ENCODE data around the gene SELENOS.
A peak's percentile ranks its signal among the peaks of the same experiment; 100 is the strongest.
"Not testable (repeated sequence)": the region's sequence is repeated elsewhere in the genome, so short reads cannot be mapped to it uniquely, and the experiment has no call there.

SELENOS gene

DNA sequence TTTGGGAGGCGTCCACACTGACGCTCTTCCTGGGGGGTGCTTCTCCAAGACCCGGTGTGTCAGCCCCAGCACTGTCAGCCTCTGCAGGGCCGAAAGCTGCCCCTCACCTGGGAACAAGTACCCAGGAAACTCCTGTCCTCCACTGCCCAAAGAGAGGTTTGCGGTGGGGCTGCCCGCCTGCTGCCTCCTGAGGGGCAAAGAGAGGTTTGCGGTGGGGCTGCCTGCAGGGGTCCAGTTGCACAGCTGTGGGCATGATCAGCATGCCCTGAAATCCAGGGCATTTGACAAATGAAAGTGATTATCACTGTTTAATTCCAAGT lies 32.8 kb upstream of the SELENOS start:
- DNase-seq (ENCODE audit: extremely low read depth in 1 of 2, low read depth in 1 of 2) = no peak

DNA sequence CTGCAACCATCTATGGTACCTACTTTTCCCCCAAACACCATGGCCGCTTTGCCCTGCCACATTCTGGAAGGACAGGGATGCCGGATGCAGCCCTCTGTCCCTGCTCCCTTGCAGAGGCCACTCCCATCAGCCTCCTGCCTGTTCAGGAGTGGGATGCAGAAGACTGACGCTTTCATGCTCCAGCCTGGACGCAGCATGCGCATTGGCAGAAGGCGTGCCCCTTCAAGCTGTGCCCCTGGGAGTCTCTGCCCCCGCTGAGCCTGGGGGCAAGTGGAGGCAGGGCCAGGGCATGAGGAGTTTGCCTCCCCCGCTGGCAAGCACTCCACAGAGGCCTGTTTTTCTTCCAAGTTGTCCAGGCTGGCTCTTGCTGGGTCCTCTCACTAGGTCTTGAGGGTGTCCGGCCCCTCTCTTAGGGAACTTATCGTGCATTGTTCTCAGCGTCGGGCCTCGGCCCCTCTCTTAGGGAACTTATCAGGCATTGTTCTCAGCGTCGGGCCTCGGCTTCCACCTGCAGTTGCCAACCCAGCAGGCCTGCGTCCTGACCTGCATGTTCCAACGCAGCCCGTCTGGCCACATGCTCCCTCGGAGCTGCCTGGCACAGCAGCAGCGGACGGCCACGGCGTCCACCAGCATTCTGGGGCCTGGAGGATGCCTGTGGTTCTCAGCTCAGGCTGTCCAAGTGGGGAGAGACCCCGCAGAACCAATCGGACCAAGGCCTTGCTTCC lies 32.3 kb upstream of the SELENOS start:
- no peak for DNase-seq (ENCODE audit: extremely low read depth in 1 of 2, low read depth in 1 of 2)

DNA sequence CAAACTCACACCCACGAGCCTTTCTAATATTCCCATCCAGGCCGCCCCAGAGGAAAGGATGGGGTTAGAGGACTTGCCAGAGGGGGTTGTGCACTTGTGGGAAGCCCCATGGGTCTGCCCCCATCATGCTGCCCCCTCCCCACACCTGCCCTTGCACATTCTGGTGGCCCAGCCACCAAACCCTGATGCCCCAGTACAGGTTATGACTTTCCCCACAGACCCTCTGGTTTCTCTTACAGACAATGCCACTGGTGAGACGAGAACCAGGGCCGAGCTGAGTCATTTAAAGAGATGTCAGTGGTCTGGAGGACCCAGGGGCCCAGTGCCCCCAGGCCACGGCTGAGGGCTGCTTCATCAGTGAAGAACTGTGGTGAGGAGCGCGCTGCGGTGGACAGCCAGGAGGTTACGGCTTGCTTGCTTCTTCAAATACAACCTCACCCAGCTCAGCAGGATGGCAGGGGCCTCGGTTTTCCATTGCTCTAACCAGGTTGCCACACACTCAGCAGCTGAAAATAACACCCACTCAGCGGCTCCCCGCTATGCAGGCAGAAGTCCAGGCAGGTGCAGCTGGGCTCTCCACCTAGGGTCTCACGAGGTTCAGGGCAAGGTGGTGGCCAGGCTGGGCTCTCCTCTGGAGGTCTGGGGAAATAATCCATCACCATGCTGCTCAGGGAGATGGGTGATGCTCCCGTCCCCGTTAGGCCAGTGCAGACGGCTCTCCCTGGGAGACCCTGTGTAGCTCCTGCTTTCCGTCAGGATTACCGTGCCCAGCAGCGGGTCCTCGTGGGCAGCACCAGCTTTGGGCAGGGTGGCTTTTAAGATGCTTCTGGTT lies 31.5 kb upstream of the SELENOS start:
- no peak for DNase-seq (ENCODE audit: extremely low read depth in 1 of 2, low read depth in 1 of 2)

DNA sequence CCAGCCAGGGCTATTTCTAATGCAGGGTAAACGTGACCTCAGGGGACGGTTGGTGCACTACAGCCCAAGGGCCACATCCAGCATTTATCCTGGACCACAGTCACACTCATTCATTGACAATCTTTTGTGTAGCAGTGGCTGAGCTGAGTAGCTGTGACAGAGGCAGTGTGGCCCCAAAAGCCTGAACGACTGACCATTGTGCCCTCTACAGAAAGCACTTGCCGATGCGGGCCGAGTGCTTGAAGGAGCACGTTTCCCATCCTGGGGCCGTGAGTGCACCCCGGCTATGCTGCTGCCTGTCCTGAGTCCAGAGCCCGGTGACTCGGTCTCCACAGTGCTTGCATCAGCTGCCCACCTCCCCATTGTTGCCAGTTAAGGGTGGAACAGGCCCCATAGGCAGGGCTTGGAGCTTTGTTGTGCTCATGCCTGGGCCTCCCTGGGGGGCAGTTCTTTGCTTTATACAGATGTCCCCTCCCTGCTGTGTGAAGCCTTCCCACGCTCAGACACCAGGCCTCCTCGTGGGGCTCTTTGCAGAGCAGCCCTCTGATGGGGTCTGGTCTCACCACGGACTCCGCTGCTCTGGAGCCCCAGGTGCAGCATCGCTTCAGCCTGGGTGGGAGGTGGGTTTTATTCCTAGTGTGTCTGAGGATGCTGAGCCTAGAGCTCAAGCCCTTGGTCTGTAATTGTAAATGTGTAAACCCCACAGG lies 30.8 kb upstream of the SELENOS start:
- no peak for DNase-seq (ENCODE audit: extremely low read depth in 1 of 2, low read depth in 1 of 2)

DNA sequence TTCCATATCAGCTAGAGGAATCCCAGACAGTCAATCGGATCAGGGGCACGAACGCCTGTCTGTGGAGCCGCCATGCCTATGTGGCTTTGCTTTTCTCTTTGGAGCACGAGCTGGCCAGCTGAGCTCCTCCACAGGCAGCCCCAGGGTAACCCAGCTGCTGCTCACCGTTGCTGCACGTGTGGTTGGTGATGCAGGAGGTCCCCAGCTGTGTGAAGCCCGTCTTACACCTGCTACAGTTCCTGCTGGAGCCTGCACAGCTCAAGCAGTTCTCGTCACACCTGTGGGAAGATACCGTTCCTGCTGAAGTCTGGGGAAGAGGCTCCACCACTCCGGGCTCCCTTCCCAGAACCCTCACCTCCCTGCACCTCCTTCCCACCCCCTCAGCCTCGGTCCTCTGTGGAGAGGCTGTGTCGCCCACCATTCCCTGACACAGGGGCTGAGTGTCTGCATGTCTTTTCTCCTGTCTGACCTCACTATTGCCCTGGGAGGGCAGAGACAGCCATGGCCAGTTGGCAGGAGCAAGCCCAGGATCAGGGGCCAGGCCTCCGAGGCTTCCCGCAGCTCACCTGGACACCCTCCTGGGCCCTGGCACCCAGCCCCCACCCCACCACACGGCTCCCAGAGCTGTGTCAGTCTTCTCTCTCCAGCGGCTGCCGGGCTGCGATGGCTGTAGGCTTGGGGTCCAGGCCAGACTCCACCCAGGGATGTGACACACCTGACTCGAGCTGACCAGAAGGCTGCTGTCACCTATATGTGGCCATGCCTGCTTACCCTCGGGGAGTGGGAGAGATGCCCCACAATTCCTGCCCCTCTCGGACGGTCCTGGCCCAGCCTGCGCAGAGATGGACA lies 30.0 kb upstream of the SELENOS start:
- no peak for DNase-seq (ENCODE audit: extremely low read depth in 1 of 2, low read depth in 1 of 2)

DNA sequence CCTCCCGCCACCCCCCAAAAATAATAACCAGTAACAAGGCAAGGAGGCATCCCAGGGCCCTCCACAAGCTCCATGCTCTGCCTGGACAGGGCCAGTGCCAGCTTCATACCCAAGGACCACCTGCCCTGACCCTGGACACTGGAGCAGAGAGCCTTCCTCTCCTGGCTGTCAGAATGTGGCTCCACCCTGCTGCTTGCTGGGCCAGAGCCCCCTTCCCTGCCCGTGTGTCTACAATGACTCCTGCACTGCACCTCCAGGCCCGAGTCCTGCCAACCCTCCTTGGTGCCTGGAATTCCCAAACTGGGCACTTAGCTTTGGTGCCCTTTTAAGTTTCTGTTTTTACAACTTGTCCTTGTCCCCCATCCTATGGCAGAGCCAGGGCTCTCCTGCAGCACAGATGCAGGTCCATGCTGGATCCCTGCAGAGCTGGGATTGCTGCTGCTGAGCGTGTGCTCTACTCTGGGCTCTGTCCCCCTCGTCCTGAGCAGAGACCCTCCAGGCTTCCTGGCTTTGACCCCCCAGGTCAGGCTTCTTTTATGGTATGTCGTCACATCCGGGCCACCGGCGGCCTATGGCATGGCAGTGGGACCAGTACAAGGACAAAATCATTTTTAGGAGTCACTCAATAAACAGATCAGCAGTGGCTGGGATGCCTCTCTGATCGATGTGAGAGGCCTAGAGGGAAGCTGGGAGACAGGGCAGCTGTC lies 29.2 kb upstream of the SELENOS start:
- DNase-seq (ENCODE audit: extremely low read depth in 1 of 2, low read depth in 1 of 2) = no peak

DNA sequence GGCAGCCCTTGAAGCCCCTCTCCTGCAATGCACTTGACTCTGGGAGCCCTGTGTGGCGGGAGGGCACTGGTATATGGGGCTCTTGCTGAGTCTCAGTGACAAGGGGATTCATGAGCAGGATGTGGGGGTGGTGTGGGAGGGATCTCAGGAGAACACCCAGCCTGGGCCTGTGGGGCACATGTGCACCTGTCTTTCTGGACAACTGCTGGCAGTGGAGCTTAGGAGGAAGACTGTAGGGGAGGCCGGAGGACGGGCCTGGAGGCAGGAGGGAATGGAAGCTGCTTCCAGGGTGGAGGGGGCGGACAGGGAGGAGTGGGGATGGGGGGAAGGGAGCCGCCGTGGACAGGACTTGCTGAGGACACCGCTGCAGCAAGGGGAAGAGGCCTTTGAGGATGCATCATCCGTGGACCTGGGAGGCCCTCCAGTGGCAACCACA lies 28.6 kb upstream of the SELENOS start:
- DNase-seq (ENCODE audit: extremely low read depth in 1 of 2, low read depth in 1 of 2) = no peak

DNA sequence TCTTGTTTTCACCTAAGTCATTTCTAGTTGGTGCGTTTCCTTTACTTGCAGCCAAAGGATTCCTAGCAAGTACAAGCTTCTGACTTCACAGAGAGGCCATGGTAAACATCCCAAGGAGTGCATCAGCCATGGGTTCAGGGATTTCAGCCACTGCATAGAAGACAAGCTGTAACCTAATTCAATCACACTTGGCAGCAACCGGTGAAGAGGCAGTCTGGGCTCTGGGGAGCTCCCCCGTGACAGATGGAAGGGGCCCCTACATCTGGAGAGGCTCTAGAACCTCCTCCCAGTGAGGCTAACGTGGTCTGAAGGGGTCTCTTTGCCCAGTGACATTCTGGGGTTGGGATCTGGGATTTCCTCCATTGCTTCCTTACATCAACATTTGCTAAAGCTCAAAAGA lies 26.1 kb upstream of the SELENOS start:
- no peak for DNase-seq (ENCODE audit: extremely low read depth in 1 of 2, low read depth in 1 of 2)

DNA sequence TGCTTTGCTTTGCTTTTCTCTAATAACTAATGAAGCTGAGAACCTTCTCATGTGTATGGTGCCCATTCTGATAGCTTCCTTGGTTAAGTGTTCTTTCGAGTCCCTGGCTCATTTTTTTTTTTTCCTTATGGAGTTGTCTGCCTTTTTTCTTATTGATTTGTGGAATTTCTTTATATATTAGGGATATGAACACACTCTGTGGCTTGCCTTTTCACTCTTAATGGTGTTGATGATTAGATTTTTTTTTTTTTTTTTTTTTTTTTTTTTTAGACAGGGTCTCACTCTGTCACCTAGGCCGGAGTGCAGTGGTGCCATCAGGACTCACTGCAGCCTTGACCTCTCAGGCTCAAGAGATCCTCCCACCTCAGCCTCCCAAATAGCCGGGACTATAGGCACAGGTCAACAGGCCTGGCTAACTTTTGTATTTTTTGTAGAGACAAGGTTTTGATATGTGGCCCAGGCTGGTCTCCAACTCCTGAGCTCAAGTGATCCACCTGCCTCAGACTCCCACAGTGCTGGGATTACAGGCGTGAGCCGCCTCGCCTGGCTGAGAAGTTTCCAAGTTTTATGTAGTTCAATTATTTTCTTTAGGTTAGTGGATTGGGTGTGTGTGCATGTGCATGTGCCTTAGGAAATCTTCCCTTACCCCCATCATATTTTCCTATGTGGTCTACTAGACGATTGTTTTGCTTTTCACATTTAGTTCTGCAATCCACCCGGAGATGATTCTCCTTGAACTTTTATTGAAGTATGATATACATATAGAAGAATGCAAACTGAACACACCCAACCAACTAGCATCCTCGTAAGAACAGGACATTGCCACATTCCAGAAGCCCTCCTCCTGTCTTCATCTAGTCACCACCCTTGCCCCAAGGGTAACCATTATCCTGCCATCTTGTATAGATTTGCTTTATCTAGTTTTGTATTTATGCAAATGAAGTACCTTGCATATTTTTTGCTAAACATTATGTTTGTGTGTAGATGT lies 19.4 kb upstream of the SELENOS start:
- no peak for DNase-seq (ENCODE audit: extremely low read depth in 1 of 2, low read depth in 1 of 2)

DNA sequence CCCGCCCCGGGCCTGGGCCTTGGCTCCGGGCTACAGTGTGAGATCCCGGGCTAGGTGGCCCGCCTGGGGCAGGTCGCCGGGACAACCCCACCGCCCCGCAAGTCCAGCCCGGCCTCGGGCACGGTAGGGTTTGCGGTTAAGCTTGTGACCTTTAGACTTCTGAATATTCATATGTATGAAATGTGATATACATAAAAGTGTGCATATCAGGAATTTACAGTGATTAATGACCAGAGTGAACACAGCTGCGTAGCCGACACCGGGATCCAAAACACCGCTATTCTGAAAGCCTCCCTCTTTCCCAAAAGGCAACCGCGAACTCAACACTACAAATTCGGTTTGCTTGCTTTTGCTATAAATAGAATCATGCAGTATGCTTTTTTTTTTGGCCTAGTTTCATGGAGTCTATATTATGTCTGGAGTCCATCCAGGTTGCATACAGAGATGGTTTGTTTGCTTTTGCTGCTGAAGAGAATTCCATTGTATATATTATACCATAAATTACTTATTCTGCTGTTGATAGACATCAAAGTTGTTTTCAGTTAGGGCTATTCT lies 18.4 kb upstream of the SELENOS start:
- no peak for DNase-seq (ENCODE audit: extremely low read depth in 1 of 2, low read depth in 1 of 2)

DNA sequence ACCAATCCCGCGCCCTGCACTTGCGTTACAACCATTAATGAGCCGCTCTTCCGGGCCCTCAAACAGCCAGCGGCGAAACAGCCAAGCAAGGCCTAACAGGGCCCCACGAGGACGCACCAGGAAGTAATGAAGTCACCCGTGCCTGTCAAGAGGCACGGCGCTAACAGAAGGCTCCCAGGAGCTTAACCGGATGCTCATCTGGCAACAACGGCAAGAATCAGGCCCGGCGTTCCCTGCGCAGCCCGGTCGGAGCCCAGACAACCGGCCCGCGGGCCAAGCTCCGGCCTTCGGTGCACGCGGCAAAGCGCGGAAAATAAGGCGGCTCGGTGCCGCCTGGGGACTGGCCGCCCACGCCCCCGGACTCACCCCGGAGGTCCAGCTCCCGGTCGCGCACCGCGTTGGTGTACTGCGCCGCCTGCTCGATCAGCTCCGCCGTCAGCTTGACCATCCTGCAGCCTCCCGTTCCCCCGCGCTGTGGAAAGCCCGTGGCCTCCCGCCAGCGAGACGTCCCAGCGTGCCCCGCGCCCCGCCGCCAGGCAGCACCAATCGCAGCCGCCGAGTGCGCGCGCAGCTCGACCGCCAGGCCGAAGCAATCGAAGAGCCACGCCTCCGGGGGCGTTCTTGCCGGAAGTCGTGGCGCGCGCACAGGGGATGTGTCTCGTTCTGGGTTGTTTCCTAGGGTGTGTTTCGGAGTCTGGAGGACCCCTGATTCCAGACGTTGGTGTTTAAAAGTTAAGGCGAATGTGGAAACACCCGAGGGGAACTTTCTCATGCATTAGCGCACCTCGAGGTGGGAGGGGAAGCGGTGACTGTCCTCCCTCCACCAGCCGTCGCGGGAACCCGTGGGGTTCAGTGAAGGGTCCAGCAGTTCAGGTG lies 17.7 kb upstream of the SELENOS start, which contains the start of gene SNRPA1:
SNRPA1 (minus strand) TSS at position 518 of the 876 bp plus-strand sequence; CDS start at position 448, 70 bp downstream.
- peak; percentile 94 to 95 for DNase-seq (ENCODE audit: extremely low read depth in 1 of 2, low read depth in 1 of 2)

DNA sequence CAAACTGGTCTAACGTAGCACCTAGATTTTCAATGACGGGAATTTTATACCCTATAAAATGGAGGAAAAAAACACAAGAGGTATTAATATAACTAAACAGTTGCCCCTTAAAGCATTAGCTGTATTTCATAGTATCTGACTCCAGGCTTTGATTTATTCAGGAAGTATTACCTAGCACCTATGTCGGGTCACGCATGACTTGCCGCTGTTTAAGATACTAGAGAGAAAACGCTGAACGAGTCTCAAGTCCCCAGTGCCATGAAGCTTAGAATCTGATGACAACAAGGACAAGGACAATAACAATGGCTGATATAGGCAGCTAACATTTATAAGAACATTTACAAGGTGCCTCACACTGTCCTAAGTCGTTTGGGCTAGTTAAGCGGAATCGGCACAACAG lies 15.8 kb upstream of the SELENOS start:
- DNase-seq (ENCODE audit: extremely low read depth in 1 of 2, low read depth in 1 of 2) = no peak

DNA sequence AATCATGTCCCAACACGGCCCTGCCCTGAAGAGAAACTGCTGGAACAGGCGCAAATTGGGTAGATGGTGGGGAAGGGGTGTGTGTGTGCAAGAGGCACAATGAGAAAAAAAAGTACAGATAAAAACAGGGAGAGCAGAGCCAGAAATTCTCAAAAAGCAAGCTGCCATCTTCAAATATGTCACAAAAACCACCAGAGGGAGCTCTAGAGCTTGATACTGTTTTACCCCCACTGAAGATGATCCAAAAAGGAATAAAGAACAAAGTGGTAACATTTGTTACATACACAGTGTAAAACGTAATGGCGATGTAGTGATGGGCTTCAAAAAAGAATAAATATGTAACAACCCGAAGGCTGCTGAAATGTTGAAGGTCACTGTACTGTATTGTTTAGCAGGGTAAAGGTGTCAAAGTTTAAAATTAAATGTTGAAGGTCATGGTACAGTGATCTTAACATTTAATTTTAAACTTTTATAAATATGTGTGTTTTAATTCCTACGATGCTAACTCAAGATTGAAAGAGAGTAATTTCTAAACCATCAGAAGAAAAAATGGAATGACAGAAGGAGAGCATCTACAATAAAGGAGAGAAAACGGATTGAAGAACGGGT lies 11.7 kb upstream of the SELENOS start:
- DNase-seq (ENCODE audit: extremely low read depth in 1 of 2, low read depth in 1 of 2) = no peak

DNA sequence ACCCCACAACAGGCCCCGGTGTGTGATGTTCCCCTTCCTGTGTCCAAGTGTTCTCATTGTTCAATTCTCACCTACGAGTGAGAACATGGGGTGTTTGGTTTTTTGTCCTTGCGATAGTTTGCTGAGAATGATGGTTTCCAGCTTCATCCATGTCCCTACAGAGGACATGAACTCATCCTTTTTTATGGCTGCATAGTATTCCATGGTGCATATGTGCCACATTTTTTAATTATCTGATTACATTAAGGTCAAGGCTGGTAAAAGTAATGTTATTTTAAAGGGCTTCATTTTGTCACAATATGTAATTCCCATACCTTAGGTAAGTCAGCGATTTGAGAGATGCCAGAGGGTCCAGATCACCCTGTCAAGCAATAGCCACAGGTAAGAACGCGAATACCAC lies 10.1 kb upstream of the SELENOS start:
- not testable (repeated sequence) for DNase-seq (ENCODE audit: extremely low read depth in 1 of 2, low read depth in 1 of 2)

DNA sequence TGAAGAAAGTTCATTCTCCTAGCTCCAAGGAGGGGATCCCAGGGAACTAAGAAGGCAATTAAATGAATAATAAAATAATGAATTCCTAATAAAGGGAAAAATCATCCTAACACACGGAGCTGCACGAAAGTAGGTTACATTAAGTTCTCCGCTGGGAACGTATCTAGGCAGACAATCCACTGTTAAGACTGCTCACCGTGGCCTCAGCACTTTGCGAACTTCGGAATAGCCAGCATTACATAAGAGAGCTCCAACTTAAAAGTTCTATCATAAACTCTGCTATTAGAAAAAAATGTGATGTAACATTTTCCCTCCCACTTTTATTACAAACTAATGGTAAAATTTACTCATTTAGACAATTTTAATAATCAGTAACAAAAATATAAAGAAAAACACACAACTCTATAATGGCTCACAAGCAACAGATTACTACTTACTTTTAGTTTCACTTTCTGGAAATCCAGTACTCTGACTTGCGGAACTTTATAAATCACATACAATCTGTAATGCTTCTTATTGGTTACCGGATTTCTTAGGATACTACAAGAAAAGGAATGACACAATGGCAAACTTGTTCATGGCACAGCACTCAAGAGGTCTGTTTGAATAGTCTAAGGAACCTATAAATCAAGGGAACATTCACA lies 9.3 kb upstream of the SELENOS start:
- no peak for DNase-seq (ENCODE audit: extremely low read depth in 1 of 2, low read depth in 1 of 2)

DNA sequence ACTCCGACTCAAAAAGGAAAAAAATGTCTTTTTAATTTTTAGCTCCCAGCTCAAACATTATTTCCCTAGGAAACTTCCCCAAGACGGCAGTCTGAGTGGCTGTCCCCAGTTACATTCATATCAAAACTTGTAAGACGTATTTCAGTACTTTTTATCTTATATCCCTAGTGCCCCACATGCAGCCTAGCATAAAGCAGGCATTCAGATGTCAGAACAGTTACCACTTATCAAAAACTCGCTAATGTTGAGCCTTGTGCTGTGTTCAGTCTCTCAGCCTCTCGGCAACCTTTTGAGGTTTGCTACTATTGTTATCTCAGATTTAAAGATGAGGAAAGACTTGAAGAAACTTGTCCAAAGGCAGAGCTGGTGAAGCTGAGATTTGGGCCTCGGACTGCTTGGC lies 6.6 kb upstream of the SELENOS start:
- no peak for DNase-seq (ENCODE audit: extremely low read depth in 1 of 2, low read depth in 1 of 2)

DNA sequence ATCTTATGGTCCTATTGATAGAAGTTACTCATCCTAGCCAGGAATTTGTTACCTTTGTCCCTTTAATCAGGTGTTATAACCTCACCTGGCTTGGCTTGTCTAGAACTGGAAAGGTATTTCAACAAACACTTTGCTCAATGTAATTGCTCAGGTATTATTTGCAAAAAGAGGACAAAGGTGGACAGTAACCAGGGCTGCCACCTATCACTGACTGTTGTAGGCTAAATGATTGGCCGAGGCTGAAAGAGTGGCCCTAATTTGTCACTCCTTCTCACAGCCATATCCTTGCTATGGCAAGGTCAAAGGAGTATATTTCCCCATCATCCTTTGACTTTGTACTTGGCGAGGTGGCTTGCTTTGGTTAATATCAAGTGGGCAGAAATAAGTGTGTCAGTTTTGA lies 2.7 kb upstream of the SELENOS start:
- DNase-seq (ENCODE audit: extremely low read depth in 1 of 2, low read depth in 1 of 2) = no peak
